ENCODE data around the gene PCGF2.

DNA sequence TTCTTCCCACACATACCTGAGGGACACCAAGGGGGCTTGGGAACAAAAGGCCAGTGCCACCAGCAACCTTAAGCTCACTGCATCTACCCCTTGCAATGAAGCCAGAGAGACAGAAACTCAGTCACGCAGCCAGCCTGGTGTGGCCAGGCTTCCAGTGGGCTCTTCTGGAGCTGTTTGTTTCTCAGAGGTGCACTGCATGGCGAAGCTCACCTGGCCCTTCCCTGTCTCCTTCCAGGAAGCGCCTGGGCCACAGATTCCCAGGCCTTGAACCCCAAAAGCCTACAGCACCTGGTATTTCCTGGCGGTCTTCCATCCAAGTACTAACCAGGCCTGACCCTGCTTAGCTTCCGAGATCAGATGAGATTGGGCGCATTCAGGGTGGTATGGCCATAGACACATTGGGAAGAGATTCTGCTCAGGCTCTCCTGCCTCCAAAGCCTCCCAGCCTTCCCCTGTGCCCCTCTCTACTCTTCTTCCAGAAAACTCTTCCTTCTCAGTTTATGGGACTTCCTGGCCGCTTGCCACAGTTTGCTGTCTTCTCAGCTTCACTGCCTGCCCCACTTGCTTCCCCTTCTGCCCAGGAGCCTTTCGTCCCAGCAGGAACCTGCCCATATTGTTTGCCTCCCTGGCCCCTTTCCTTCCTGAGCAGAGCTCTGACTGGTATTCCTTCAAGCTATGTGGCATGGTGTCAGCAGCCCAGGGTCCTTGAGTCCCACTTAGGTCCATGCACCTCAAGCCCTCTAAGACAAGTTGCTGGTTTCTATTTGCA lies 16.4 kb downstream of the PCGF2 start:
- TF ChIP-seq, protein P1, sequence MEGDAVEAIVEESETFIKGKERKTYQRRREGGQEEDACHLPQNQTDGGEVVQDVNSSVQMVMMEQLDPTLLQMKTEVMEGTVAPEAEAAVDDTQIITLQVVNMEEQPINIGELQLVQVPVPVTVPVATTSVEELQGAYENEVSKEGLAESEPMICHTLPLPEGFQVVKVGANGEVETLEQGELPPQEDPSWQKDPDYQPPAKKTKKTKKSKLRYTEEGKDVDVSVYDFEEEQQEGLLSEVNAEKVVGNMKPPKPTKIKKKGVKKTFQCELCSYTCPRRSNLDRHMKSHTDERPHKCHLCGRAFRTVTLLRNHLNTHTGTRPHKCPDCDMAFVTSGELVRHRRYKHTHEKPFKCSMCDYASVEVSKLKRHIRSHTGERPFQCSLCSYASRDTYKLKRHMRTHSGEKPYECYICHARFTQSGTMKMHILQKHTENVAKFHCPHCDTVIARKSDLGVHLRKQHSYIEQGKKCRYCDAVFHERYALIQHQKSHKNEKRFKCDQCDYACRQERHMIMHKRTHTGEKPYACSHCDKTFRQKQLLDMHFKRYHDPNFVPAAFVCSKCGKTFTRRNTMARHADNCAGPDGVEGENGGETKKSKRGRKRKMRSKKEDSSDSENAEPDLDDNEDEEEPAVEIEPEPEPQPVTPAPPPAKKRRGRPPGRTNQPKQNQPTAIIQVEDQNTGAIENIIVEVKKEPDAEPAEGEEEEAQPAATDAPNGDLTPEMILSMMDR (IDR thresholded peaks at IDR 0.05; ENCODE audit: low read length) = no peak
- TF ChIP-seq EZH2 (optimal IDR thresholded peaks at IDR 0.05; ENCODE audit: low read depth, low read length) (no peak), EZH2phosphoT487 (IDR thresholded peaks at IDR 0.05; ENCODE audit: low read length) (no peak)
